ENCODE data around the gene PCDH15. TPM values are rescaled to one million over a fixed set of nuclear protein-coding genes. Genes with fewer than 3 reads are reported as not detected.
A peak's percentile ranks its signal among the peaks of the same experiment; 100 is the strongest.

PCDH15 gene
- total and polyA plus RNA-seq, 7 experiments from 2014 or later = not detected

GRCh38 chr10:54011117-54011516, 789.9 kb downstream of the PCDH15 start:
- no peak for ATAC-seq
- Mint-ChIP-seq H3K27me3 (no peaks in the 10 kb centered on the region), H3K27ac (no peak overlapping the region), H3K36me3 (peaks cover 0 to 4% (median 0%) of the 10 kb centered on the region in 5 donors), H3K4me3 (no peak overlapping the region), H3K4me1 (no peaks in the 10 kb centered on the region), H3K9me3 (peaks cover 2 to 32% (median 9%) of the 10 kb centered on the region in 11 donors)
- no peaks in the 10 kb centered on the region for H3K4me1 ChIP-seq (ENCODE audit: control insufficient read depth in 2 of 2, insufficient read depth in 2 of 2, low read length in 2 of 2)
- intact Hi-C loops (cut with micrococcal nuclease) = no loop called here
- H3K36me3 ChIP-seq (ENCODE audit: control insufficient read depth in 2 of 3, insufficient read depth in 3 of 3, low read length in 3 of 3) = no peaks in the 10 kb centered on the region
- no peak for DNase-seq
- POLR2A ChIA-PET = no interaction called here
- H3K27me3 ChIP-seq (ENCODE audit: control insufficient read depth in 2 of 2, insufficient read depth in 2 of 2, low read length in 2 of 2) = no peaks in the 10 kb centered on the region
- no peak overlapping the region for H3K4me3 ChIP-seq (ENCODE audit: low read length)
- CTCF ChIA-PET = no interaction called here
- no peak overlapping the region for H3K27ac ChIP-seq (ENCODE audit: low read depth, low read length)
- H3K9me3 ChIP-seq (ENCODE audit: control insufficient read depth in 2 of 3, low read length in 3 of 3) = peaks cover 0 to 4% (median 0%) of the 10 kb centered on the region in 3 experiments

GRCh38 chr10:54010337-54010933, 790.6 kb downstream of the PCDH15 start:
- Mint-ChIP-seq H3K36me3 (peaks cover 0 to 4% (median 0%) of the 10 kb centered on the region in 5 donors), H3K27me3 (no peaks in the 10 kb centered on the region), H3K4me3 (no peak overlapping the region), H3K27ac (no peak overlapping the region), H3K9me3 (peaks cover 2 to 28% (median 7%) of the 10 kb centered on the region in 11 donors), H3K4me1 (no peaks in the 10 kb centered on the region)
- POLR2A ChIA-PET = no interaction called here
- no peaks in the 10 kb centered on the region for H3K27me3 ChIP-seq (ENCODE audit: control insufficient read depth in 2 of 2, insufficient read depth in 2 of 2, low read length in 2 of 2)
- CTCF ChIA-PET = no interaction called here
- peaks cover 0 to 4% (median 0%) of the 10 kb centered on the region in 3 experiments for H3K9me3 ChIP-seq (ENCODE audit: control insufficient read depth in 2 of 3, low read length in 3 of 3)
- no peak overlapping the region for H3K27ac ChIP-seq (ENCODE audit: low read depth, low read length)
- ATAC-seq (no peak), DNase-seq (no peak)
- H3K4me1 ChIP-seq (ENCODE audit: control insufficient read depth in 2 of 2, insufficient read depth in 2 of 2, low read length in 2 of 2) = no peaks in the 10 kb centered on the region
- intact Hi-C loops (cut with micrococcal nuclease) = no loop called here
- no peaks in the 10 kb centered on the region for H3K36me3 ChIP-seq (ENCODE audit: control insufficient read depth in 2 of 3, insufficient read depth in 3 of 3, low read length in 3 of 3)
- no peak overlapping the region for H3K4me3 ChIP-seq (ENCODE audit: low read length)

- Mint-ChIP-seq H3K27ac (no peak overlapping the region), H3K27me3 (no peaks in the 10 kb centered on the region), H3K36me3 (peaks cover 0 to 4% (median 0%) of the 10 kb centered on the region in 5 donors), H3K4me3 (no peak overlapping the region), H3K9me3 (peaks cover 0 to 27% (median 7%) of the 10 kb centered on the region in 11 donors), H3K4me1 (no peaks in the 10 kb centered on the region)
- CTCF ChIA-PET = no interaction called here
- ATAC-seq = peak; percentile 10
- Histone ChIP-seq H3K27ac (ENCODE audit: low read depth, low read length) (no peak overlapping the region), H3K9me3 (ENCODE audit: control insufficient read depth in 2 of 3, low read length in 3 of 3) (peaks cover 0 to 4% (median 0%) of the 10 kb centered on the region in 3 experiments), H3K27me3 (ENCODE audit: control insufficient read depth in 2 of 2, insufficient read depth in 2 of 2, low read length in 2 of 2) (no peaks in the 10 kb centered on the region), H3K4me3 (ENCODE audit: low read length) (no peak overlapping the region), H3K36me3 (ENCODE audit: control insufficient read depth in 2 of 3, insufficient read depth in 3 of 3, low read length in 3 of 3) (no peaks in the 10 kb centered on the region), H3K4me1 (ENCODE audit: control insufficient read depth in 2 of 2, insufficient read depth in 2 of 2, low read length in 2 of 2) (no peaks in the 10 kb centered on the region)
- no peak for DNase-seq
- intact Hi-C loops (cut with micrococcal nuclease) = no loop called here
- POLR2A ChIA-PET = no interaction called here
These were observed 791.4 kb downstream of the PCDH15 start for GRCh38 chr10:54009672-54010071.

- ChIA-PET POLR2A (interaction anchor here (1.0 kb wide), 1 partner anchor 11 kb away, joined by 3 read pairs; no protein-coding TSS in a partner anchor), CTCF (no interaction called here)
- intact Hi-C loops (cut with micrococcal nuclease) = no loop called here
- H3K27me3 ChIP-seq (ENCODE audit: control insufficient read depth in 2 of 2, insufficient read depth in 2 of 2, low read length in 2 of 2) = no peaks in the 10 kb centered on the region
- DNase-seq (no peak), ATAC-seq (no peak)
- Mint-ChIP-seq H3K4me1 (no peaks in the 10 kb centered on the region), H3K27ac (no peak overlapping the region), H3K36me3 (no peaks in the 10 kb centered on the region), H3K27me3 (no peaks in the 10 kb centered on the region), H3K4me3 (no peak overlapping the region), H3K9me3 (peaks cover 0 to 31% (median 2%) of the 10 kb centered on the region in 11 donors)
- no peak overlapping the region for H3K27ac ChIP-seq (ENCODE audit: low read depth, low read length)
- no peaks in the 10 kb centered on the region for H3K9me3 ChIP-seq (ENCODE audit: control insufficient read depth in 2 of 3, low read length in 3 of 3)
- no peaks in the 10 kb centered on the region for H3K4me1 ChIP-seq (ENCODE audit: control insufficient read depth in 2 of 2, insufficient read depth in 2 of 2, low read length in 2 of 2)
- no peak overlapping the region for H3K4me3 ChIP-seq (ENCODE audit: low read length)
- no peaks in the 10 kb centered on the region for H3K36me3 ChIP-seq (ENCODE audit: control insufficient read depth in 2 of 3, insufficient read depth in 3 of 3, low read length in 3 of 3)
These were observed 799.0 kb downstream of the PCDH15 start for GRCh38 chr10:54002077-54002476.

- H3K4me1 Mint-ChIP-seq = no peaks in the 10 kb centered on the region
- H3K4me3 ChIP-seq (ENCODE audit: low read length) = no peak overlapping the region
- ChIA-PET POLR2A (no interaction called here), CTCF (no interaction called here)
- DNase-seq = no peak
- H3K27ac Mint-ChIP-seq = no peak overlapping the region
- H3K9me3 ChIP-seq (ENCODE audit: control insufficient read depth in 2 of 3, low read length in 3 of 3) = no peaks in the 10 kb centered on the region
- H3K27me3 ChIP-seq (ENCODE audit: control insufficient read depth in 2 of 2, insufficient read depth in 2 of 2, low read length in 2 of 2) = no peaks in the 10 kb centered on the region
- no peak for ATAC-seq
- no peaks in the 10 kb centered on the region for H3K4me1 ChIP-seq (ENCODE audit: control insufficient read depth in 2 of 2, insufficient read depth in 2 of 2, low read length in 2 of 2)
- no peaks in the 10 kb centered on the region for H3K36me3 Mint-ChIP-seq
- no peak overlapping the region for H3K4me3 Mint-ChIP-seq
- H3K36me3 ChIP-seq (ENCODE audit: control insufficient read depth in 2 of 3, insufficient read depth in 3 of 3, low read length in 3 of 3) = no peaks in the 10 kb centered on the region
- no peak overlapping the region for H3K27ac ChIP-seq (ENCODE audit: low read depth, low read length)
- H3K27me3 Mint-ChIP-seq = no peaks in the 10 kb centered on the region
- intact Hi-C loops (cut with micrococcal nuclease) = no loop called here
- H3K9me3 Mint-ChIP-seq = peaks cover 0 to 18% (median 0%) of the 10 kb centered on the region in 11 donors
These were observed 803.1 kb downstream of the PCDH15 start for GRCh38 chr10:53997953-53998352.

- ATAC-seq (no peak), DNase-seq (no peak)
- Histone ChIP-seq H3K27me3 (ENCODE audit: control insufficient read depth in 2 of 2, insufficient read depth in 2 of 2, low read length in 2 of 2) (no peaks in the 10 kb centered on the region), H3K9me3 (ENCODE audit: control insufficient read depth in 2 of 3, low read length in 3 of 3) (peaks cover 0 to 5% (median 0%) of the 10 kb centered on the region in 3 experiments), H3K4me3 (ENCODE audit: low read length) (no peak overlapping the region), H3K27ac (ENCODE audit: low read depth, low read length) (no peak overlapping the region), H3K36me3 (ENCODE audit: control insufficient read depth in 2 of 3, insufficient read depth in 3 of 3, low read length in 3 of 3) (no peaks in the 10 kb centered on the region), H3K4me1 (ENCODE audit: control insufficient read depth in 2 of 2, insufficient read depth in 2 of 2, low read length in 2 of 2) (no peaks in the 10 kb centered on the region)
- Mint-ChIP-seq H3K27ac (no peak overlapping the region), H3K36me3 (no peaks in the 10 kb centered on the region), H3K4me3 (no peak overlapping the region), H3K4me1 (no peaks in the 10 kb centered on the region), H3K27me3 (no peaks in the 10 kb centered on the region), H3K9me3 (peaks cover 0 to 7% (median 4%) of the 10 kb centered on the region in 11 donors)
- intact Hi-C loops (cut with micrococcal nuclease) = no loop called here
- ChIA-PET POLR2A (no interaction called here), CTCF (no interaction called here)
These were observed 810.2 kb downstream of the PCDH15 start for GRCh38 chr10:53990799-53991238.

- no peaks in the 10 kb centered on the region for H3K27me3 ChIP-seq (ENCODE audit: control insufficient read depth in 2 of 2, insufficient read depth in 2 of 2, low read length in 2 of 2)
- peaks cover 0 to 5% (median 0%) of the 10 kb centered on the region in 3 experiments for H3K9me3 ChIP-seq (ENCODE audit: control insufficient read depth in 2 of 3, low read length in 3 of 3)
- intact Hi-C loops (cut with micrococcal nuclease) = no loop called here
- no peak overlapping the region for H3K27ac ChIP-seq (ENCODE audit: low read depth, low read length)
- no peak overlapping the region for H3K27ac Mint-ChIP-seq
- no peak overlapping the region for H3K4me3 ChIP-seq (ENCODE audit: low read length)
- no peaks in the 10 kb centered on the region for H3K4me1 Mint-ChIP-seq
- H3K9me3 Mint-ChIP-seq = peaks cover 2 to 18% (median 8%) of the 10 kb centered on the region in 11 donors
- ATAC-seq (no peak), DNase-seq (no peak)
- ChIA-PET CTCF (no interaction called here), POLR2A (no interaction called here)
- no peak overlapping the region for H3K4me3 Mint-ChIP-seq
- H3K4me1 ChIP-seq (ENCODE audit: control insufficient read depth in 2 of 2, insufficient read depth in 2 of 2, low read length in 2 of 2) = no peaks in the 10 kb centered on the region
- H3K36me3 ChIP-seq (ENCODE audit: control insufficient read depth in 2 of 3, insufficient read depth in 3 of 3, low read length in 3 of 3) = no peaks in the 10 kb centered on the region
- H3K36me3 Mint-ChIP-seq = peaks cover 0 to 3% (median 0%) of the 10 kb centered on the region in 5 donors
- H3K27me3 Mint-ChIP-seq = no peaks in the 10 kb centered on the region
These were observed 817.6 kb downstream of the PCDH15 start for GRCh38 chr10:53983431-53983830.
